Peyer's patch (tissue), 4 donors: Measurements from ENCODE around the gene TRIM26.

ENCODE experiments used
- CTCF ChIP-seq, 6 experiments: fragments of 450-650 bp in 4 of 6; fragments of 200-600 bp in 2 of 6; sonication (generic) in 1 of 6; IDR thresholded peaks; one replicate each; pipeline ENCODE4 v1.5.1; 2017 to 2019; ENCODE audit warnings: antibody characterized with exemption in 6 of 6, mild to moderate bottlenecking in 3 of 6, moderate library complexity in 1 of 6
- POLR2A ChIP-seq, 2 donors: fragments of 450-650 bp; IDR thresholded peaks; one replicate each; pipeline ENCODE4 v1.5.1; 2017; ENCODE audit warnings: antibody characterized with exemption in 2 of 2, mild to moderate bottlenecking in 2 of 2, moderate library complexity in 2 of 2

DNA sequence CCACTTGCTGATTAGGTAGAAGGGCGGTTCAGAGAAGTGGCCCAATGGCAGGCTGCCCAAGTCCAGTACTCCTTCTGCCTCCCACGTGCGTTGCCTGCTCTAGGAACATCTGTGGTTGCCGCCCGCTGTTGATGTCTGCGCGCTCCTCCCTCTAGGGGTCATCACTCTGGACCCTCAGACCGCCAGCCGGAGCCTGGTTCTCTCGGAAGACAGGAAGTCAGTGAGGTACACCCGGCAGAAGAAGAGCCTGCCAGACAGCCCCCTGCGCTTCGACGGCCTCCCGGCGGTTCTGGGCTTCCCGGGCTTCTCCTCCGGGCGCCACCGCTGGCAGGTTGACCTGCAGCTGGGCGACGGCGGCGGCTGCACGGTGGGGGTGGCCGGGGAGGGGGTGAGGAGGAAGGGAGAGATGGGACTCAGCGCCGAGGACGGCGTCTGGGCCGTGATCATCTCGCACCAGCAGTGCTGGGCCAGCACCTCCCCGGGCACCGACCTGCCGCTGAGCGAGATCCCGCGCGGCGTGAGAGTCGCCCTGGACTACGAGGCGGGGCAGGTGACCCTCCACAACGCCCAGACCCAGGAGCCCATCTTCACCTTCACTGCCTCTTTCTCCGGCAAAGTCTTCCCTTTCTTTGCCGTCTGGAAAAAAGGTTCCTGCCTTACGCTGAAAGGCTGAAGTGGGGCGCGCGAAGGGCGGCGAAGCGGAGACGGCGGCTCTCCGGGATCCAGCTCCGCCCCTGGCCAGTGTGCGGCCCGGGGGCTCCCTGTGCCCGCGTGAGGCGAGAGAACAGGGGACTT is 41.3 kb downstream of the TRIM26 start:
- TF ChIP-seq CTCF (IDR thresholded peaks at IDR 0.05) (no peak), POLR2A (IDR thresholded peaks at IDR 0.05) (no peak)
